Cardiac fibroblast (primary cell): Measurements from ENCODE around the gene CCND1.

Experiments used
- DNase-seq, 2 donors: peaks; one replicate each; pipeline versions ENCODE4 v3.0.0 to v3.0.0-alpha.2; 2010; ENCODE audit warnings: low read depth in 2 of 2
- H3K4me3 ChIP-seq, 2 donors: replicated peaks in 1 of 2; 1 replicate in 1 of 2; 2 replicates in 1 of 2; pipeline ENCODE4 v1.5.1; 2011; ENCODE audit warnings: low read depth in 2 of 2, low read length in 2 of 2, mild to moderate bottlenecking in 2 of 2, moderate library complexity in 1 of 2
- TF ChIP-seq, protein P1 (sequence below): IDR thresholded peaks from one replicate; pipeline ENCODE4 v1.5.1; 2011; ENCODE audit warnings: low read depth, mild to moderate bottlenecking, low read length, inconsistent platforms

Gene CCND1

GRCh38 chr11:69640995-69641581, at the start of gene CCND1:
Gene CCND1, plus strand, starts transcription at chr11:69641156. Its CDS starts 158 bp downstream, at chr11:69641314.
- H3K4me3 ChIP-seq = peak within 1 kb of the TSS; percentile 85 to 98
- TF ChIP-seq, protein P1, sequence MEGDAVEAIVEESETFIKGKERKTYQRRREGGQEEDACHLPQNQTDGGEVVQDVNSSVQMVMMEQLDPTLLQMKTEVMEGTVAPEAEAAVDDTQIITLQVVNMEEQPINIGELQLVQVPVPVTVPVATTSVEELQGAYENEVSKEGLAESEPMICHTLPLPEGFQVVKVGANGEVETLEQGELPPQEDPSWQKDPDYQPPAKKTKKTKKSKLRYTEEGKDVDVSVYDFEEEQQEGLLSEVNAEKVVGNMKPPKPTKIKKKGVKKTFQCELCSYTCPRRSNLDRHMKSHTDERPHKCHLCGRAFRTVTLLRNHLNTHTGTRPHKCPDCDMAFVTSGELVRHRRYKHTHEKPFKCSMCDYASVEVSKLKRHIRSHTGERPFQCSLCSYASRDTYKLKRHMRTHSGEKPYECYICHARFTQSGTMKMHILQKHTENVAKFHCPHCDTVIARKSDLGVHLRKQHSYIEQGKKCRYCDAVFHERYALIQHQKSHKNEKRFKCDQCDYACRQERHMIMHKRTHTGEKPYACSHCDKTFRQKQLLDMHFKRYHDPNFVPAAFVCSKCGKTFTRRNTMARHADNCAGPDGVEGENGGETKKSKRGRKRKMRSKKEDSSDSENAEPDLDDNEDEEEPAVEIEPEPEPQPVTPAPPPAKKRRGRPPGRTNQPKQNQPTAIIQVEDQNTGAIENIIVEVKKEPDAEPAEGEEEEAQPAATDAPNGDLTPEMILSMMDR = peak; percentile 32
- peak; percentile 93 to 95 for DNase-seq

GRCh38 chr11:69592986-69593650, 47.8 kb upstream of the CCND1 start:
- no peak overlapping the region for H3K4me3 ChIP-seq
- TF ChIP-seq, protein P1 = no peak
- DNase-seq = no peak

DNA sequence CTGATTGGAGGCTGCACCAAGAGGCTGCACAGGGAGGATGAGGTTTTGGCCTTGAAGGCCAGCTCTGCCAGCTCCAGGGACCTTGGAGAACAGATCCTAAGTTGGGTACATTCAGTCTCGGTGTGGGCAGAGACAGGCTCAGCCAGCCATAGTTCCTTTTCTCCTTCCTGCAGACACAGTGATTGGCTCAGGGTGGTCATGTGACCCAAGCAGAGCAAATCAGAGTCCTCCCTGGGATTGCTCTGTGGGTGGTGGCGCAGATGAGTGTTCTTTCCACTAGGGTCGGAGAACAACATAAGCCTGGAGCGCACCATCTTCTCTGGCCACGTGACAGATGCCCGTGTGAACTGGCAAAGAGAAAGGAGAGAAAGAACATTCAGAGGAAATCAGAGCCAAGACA, 47.1 kb upstream of the CCND1 start:
- no peak overlapping the region for H3K4me3 ChIP-seq
- no peak for DNase-seq
- TF ChIP-seq, protein P1 = no peak

GRCh38 chr11:69594481-69594880, 46.5 kb upstream of the CCND1 start:
- no peak overlapping the region for H3K4me3 ChIP-seq
- no peak for DNase-seq
- TF ChIP-seq, protein P1 = no peak

GRCh38 chr11:69595805-69596665, 44.9 kb upstream of the CCND1 start:
- no peak for DNase-seq
- no peak overlapping the region for H3K4me3 ChIP-seq
- TF ChIP-seq, protein P1 = no peak

DNA sequence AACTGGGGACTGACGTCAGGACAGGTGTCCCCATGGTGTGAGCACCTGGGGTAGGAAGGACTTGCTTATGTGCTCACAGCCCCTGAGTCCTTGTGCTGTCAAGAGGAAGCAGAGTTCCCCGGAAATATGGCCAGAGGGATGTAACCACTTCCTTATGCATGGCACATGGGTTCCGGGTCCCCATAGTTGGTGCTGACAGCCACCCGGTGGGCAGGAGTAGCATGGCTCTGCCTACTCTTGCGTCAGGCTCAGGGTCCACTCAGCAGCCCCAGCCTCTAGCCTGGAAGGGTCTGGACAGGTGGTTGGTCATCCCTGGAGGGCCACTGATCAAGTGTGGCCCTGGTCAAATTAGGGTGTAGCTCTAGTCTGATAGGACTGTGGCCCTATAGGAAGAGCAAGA, 42.8 kb upstream of the CCND1 start:
- no peak overlapping the region for H3K4me3 ChIP-seq
- DNase-seq = peak; percentile 13
- TF ChIP-seq, protein P1 = no peak
